Cardiac muscle cell (in vitro differentiated cells and primary cell): ENCODE results near the gene FAM210A. TPM values are rescaled to one million over a fixed set of nuclear protein-coding genes. Genes with fewer than 3 reads are reported as not detected.
A peak's percentile ranks its signal among the peaks of the same experiment; 100 is the strongest.
"Not testable (repeated sequence)": the region's sequence is repeated elsewhere in the genome, so short reads cannot be mapped to it uniquely, and the experiment has no call there.

Experiments
- DNase-seq, 2 donors: peaks; one replicate each; pipeline versions ENCODE4 v3.0.0 to v3.0.0-alpha.2; 2010 to 2017; ENCODE audit warnings: low read depth in 1 of 2, low spot score in 1 of 2
- H3K27ac ChIP-seq: fragments of 200-600 bp; sonication (generic); 2 replicates; pipeline ENCODE4 v1.5.1; 2016
- H3K27me3 ChIP-seq: fragments of 200-600 bp; sonication (generic); 2 replicates; pipeline ENCODE4 v1.6.0; 2016; ENCODE audit warnings: control low read depth
- H3K36me3 ChIP-seq: fragments of 200-600 bp; sonication (generic); 2 replicates; pipeline ENCODE4 v1.5.1; 2016; ENCODE audit warnings: control low read depth
- H3K4me1 ChIP-seq: fragments of 200-600 bp; sonication (generic); 2 replicates; pipeline ENCODE4 v1.8.1; 2017; ENCODE audit warnings: low read depth, mild to moderate bottlenecking, mixed run types
- H3K4me3 ChIP-seq: fragments of 200-600 bp; sonication (generic); 2 replicates; pipeline ENCODE4 v1.5.1; 2016; ENCODE audit warnings: mild to moderate bottlenecking
- H3K9me3 ChIP-seq: fragments of 200-600 bp; sonication (generic); 2 replicates; pipeline ENCODE4 v1.5.1; 2017; ENCODE audit warnings: low read depth, mild to moderate bottlenecking, control low read depth
- CTCF ChIP-seq: IDR thresholded peaks from 2 replicates; pipeline ENCODE4 v1.5.1; 2012; ENCODE audit warnings: low read depth, mild to moderate bottlenecking, low read length
- polyA plus RNA-seq: library from polyadenylated mRNA; unstranded; fragments of >200 nt; fragmentation: Nextera tagmentation; extraction: Ambion mirVana; gene quantifications from 2 replicates; pipeline ENCODE4 v1.2.1, GENCODE V29; 2016
- total RNA-seq: library from RNA; depleted of rRNA; stranded (reverse); fragments of >200 nt; gene quantifications from 2 replicates; pipeline ENCODE4 v1.2.3, GENCODE V29; 2016

The FAM210A gene
- total and polyA plus RNA-seq, 2 experiments from 2014 or later, result 20.0 to 20.6 TPM

GRCh38 chr18:13700153-13700552, 26.2 kb downstream of the FAM210A start:
- Histone ChIP-seq H3K4me3 (no peak overlapping the region), H3K36me3 (no peaks in the 10 kb centered on the region), H3K4me1 (no peaks in the 10 kb centered on the region), H3K27ac (no peak overlapping the region), H3K27me3 (no peaks in the 10 kb centered on the region), H3K9me3 (peaks cover 3% of the 10 kb centered on the region)
- TF ChIP-seq CTCF, result no peak
- no peak for DNase-seq

GRCh38 chr18:13696961-13697360, 29.4 kb downstream of the FAM210A start:
- H3K4me1 ChIP-seq, result no peaks in the 10 kb centered on the region
- no peak overlapping the region for H3K27ac ChIP-seq
- no peak for TF ChIP-seq CTCF
- no peaks in the 10 kb centered on the region for H3K36me3 ChIP-seq
- DNase-seq, result peak in 1 of 2 donors; percentile 10
- no peaks in the 10 kb centered on the region for H3K9me3 ChIP-seq
- no peaks in the 10 kb centered on the region for H3K27me3 ChIP-seq
- H3K4me3 ChIP-seq, result no peak overlapping the region

- H3K27ac ChIP-seq, H3K36me3 ChIP-seq, H3K4me3 ChIP-seq, DNase-seq, H3K27me3 ChIP-seq, H3K4me1 ChIP-seq, H3K9me3 ChIP-seq: not testable (repeated sequence)
These were observed 31.0 kb downstream of the FAM210A start for GRCh38 chr18:13695337-13695736.

GRCh38 chr18:13690060-13690459, 36.3 kb downstream of the FAM210A start:
- not testable (repeated sequence) for H3K4me1 ChIP-seq, H3K36me3 ChIP-seq, H3K9me3 ChIP-seq, H3K27me3 ChIP-seq, H3K4me3 ChIP-seq, H3K27ac ChIP-seq, DNase-seq

- peaks cover 7% of the 10 kb centered on the region for H3K4me1 ChIP-seq
- no peaks in the 10 kb centered on the region for H3K36me3 ChIP-seq
- H3K27me3 ChIP-seq, result no peaks in the 10 kb centered on the region
- H3K27ac ChIP-seq, result no peak overlapping the region
- no peak for TF ChIP-seq CTCF
- H3K4me3 ChIP-seq, result no peak overlapping the region
- DNase-seq, result no peak
- no peaks in the 10 kb centered on the region for H3K9me3 ChIP-seq
These were observed 37.9 kb downstream of the FAM210A start for GRCh38 chr18:13688191-13689136.

GRCh38 chr18:13684546-13684945, 41.8 kb downstream of the FAM210A start:
- H3K27ac ChIP-seq, result no peak overlapping the region
- H3K27me3 ChIP-seq, result no peaks in the 10 kb centered on the region
- H3K9me3 ChIP-seq, result no peaks in the 10 kb centered on the region
- DNase-seq, result no peak
- TF ChIP-seq CTCF, result no peak
- no peaks in the 10 kb centered on the region for H3K36me3 ChIP-seq
- peaks cover 11% of the 10 kb centered on the region for H3K4me1 ChIP-seq
- no peak overlapping the region for H3K4me3 ChIP-seq
